Measurements from ENCODE around the gene SLC39A7.
"Not testable (repeated sequence)": the region's sequence is repeated elsewhere in the genome, so short reads cannot be mapped to it uniquely, and the experiment has no call there.

Gene SLC39A7

GRCh38 chr6:33206027-33206863, 5.6 kb downstream of the SLC39A7 start:
- DNase-seq: no peak

- no peak for DNase-seq
Measured at GRCh38 chr6:33206864-33207551, 6.3 kb downstream of the SLC39A7 start.

GRCh38 chr6:33207552-33208090, 7.0 kb downstream of the SLC39A7 start:
- DNase-seq: no peak

- DNase-seq: peak; percentile 83 to 85
Measured at GRCh38 chr6:33208091-33208967, 7.7 kb downstream of the SLC39A7 start, which contains the start of gene RING1. RING1 (plus strand) TSS chr6:33208500; CDS start chr6:33208823, 323 bp downstream.

GRCh38 chr6:33209856-33210255, 9.2 kb downstream of the SLC39A7 start:
- DNase-seq: no peak

GRCh38 chr6:33211136-33211535, 10.5 kb downstream of the SLC39A7 start:
- DNase-seq: no peak

- DNase-seq: no peak
Measured at GRCh38 chr6:33211666-33212422, 11.2 kb downstream of the SLC39A7 start.

GRCh38 chr6:33212857-33213165, 12.1 kb downstream of the SLC39A7 start:
- no peak for DNase-seq

GRCh38 chr6:33213166-33213988, 12.7 kb downstream of the SLC39A7 start:
- DNase-seq: no peak

GRCh38 chr6:33213989-33214335, 13.3 kb downstream of the SLC39A7 start:
- DNase-seq: no peak

- DNase-seq: no peak
Measured at GRCh38 chr6:33215271-33216116, 14.8 kb downstream of the SLC39A7 start.

- DNase-seq: no peak
Measured at GRCh38 chr6:33216117-33216649, 15.5 kb downstream of the SLC39A7 start.

GRCh38 chr6:33217246-33217645, 16.6 kb downstream of the SLC39A7 start:
- DNase-seq: no peak

GRCh38 chr6:33217681-33218080, 17.0 kb downstream of the SLC39A7 start:
- no peak for DNase-seq

- not testable (repeated sequence) for DNase-seq
Measured at GRCh38 chr6:33226503-33227120, 25.9 kb downstream of the SLC39A7 start.

- DNase-seq: no peak
Measured at GRCh38 chr6:33235221-33235634, 34.6 kb downstream of the SLC39A7 start.

GRCh38 chr6:33236328-33236727, 35.7 kb downstream of the SLC39A7 start:
- no peak for DNase-seq

GRCh38 chr6:33236852-33237251, 36.2 kb downstream of the SLC39A7 start:
- DNase-seq: no peak

- no peak for DNase-seq
Measured at GRCh38 chr6:33237741-33238140, 37.1 kb downstream of the SLC39A7 start.

- no peak for DNase-seq
Measured at GRCh38 chr6:33241968-33242367, 41.3 kb downstream of the SLC39A7 start.
